HG03575 (cell line): ENCODE data around the gene FAM171A1.

Experiments
- ATAC-seq: cut with Tn5 transposase; IDR thresholded peaks from one replicate; pipeline ENCODE4 v1.9.1; 2021; ENCODE audit not compliant: unreplicated experiment, insufficient number of reproducible peaks, low FRiP score; ENCODE audit errors: extremely low read depth

FAM171A1 gene

GRCh38 chr10:15263657-15264323 lies 107.3 kb downstream of the FAM171A1 start:
- no peak for ATAC-seq

- no peak for ATAC-seq
These were observed 108.9 kb downstream of the FAM171A1 start for GRCh38 chr10:15262036-15262713.

GRCh38 chr10:15259136-15259535 lies 112.0 kb downstream of the FAM171A1 start:
- no peak for ATAC-seq

GRCh38 chr10:15258255-15258654 lies 112.8 kb downstream of the FAM171A1 start:
- no peak for ATAC-seq

GRCh38 chr10:15255961-15256360 lies 115.1 kb downstream of the FAM171A1 start:
- ATAC-seq: no peak

- ATAC-seq: no peak
These were observed 116.1 kb downstream of the FAM171A1 start for GRCh38 chr10:15254808-15255648.

- ATAC-seq: no peak
These were observed 116.9 kb downstream of the FAM171A1 start for GRCh38 chr10:15253951-15254807.

GRCh38 chr10:15252396-15252795 lies 118.7 kb downstream of the FAM171A1 start:
- ATAC-seq: no peak

GRCh38 chr10:15251791-15252380 lies 119.2 kb downstream of the FAM171A1 start:
- ATAC-seq: no peak

GRCh38 chr10:15245530-15245929 lies 125.6 kb downstream of the FAM171A1 start:
- ATAC-seq: no peak

- no peak for ATAC-seq
These were observed 126.4 kb downstream of the FAM171A1 start for GRCh38 chr10:15244635-15245197.

- no peak for ATAC-seq
These were observed 128.7 kb downstream of the FAM171A1 start for GRCh38 chr10:15242261-15242840.

GRCh38 chr10:15241306-15241705 lies 129.8 kb downstream of the FAM171A1 start:
- no peak for ATAC-seq

GRCh38 chr10:15238555-15239335 lies 132.3 kb downstream of the FAM171A1 start:
- no peak for ATAC-seq

GRCh38 chr10:15237351-15237750 lies 133.7 kb downstream of the FAM171A1 start:
- ATAC-seq: no peak

GRCh38 chr10:15236340-15236739 lies 134.7 kb downstream of the FAM171A1 start:
- no peak for ATAC-seq

GRCh38 chr10:15232279-15232678 lies 138.8 kb downstream of the FAM171A1 start:
- ATAC-seq: no peak
